ENCODE measurements around the gene POU2F2. TPM values are rescaled to one million over a fixed set of nuclear protein-coding genes. Genes with fewer than 3 reads are reported as not detected.
A peak's percentile ranks its signal among the peaks of the same experiment; 100 is the strongest.

POU2F2 gene
- polyA plus RNA-seq, 1 of the 3 experiments (the other 2 are of a cell fraction) = 0.49 TPM

DNA sequence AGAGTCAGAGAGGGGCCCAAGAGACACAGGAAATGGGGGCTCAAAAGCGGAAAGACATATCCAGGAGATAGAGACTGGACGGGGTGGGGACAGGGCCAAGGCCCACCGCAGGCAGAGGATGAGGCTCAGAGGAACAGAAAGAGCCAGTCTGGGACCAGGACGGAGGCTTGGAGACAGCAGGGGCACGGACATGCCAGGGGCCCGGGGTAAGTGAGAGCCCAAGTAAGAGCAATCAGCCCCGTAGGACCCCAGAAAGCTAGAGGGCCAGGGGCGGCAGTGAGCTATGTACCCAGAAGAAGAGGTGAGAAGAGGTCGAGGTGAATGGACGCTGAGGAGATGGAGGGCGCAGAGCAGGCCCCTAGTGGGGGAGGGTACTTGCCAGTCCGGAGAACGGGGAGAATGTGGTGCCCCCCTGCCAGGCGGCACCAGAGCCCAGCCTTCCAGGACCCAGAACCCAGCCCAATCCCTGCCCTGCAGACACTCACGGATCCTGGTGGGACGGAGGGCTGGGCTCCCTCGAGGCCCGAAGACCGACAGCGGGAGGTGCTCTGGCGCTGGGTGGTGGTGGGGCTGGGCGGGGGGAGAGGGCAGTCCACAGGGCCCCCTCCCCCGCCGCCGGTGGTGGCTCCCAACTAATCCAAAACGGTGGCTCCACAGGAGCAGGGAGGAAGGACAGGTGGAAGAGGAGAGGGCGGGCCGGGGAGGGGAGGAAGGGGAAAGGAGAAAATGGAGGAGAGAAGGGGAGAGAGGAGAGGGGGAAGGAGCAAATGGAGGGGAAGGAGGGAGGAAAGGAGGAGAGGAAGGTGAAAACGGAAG lies 63.3 kb downstream of the POU2F2 start:
- peaks cover 12% of the 10 kb centered on the region; the same call in 1 of the 2 replicates for H3K27me3 ChIP-seq (ENCODE audit: insufficient read depth)
- no peak for TF ChIP-seq RCOR1 (IDR thresholded peaks at IDR 0.05; ENCODE audit: low read length)
- TF ChIP-seq SIN3A (IDR thresholded peaks at IDR 0.05; ENCODE audit: borderline replicate concordance, low read depth, low read length) = no peak
- no peak for TF ChIP-seq NFIC (IDR thresholded peaks at IDR 0.05; ENCODE audit: borderline replicate concordance)
- no peak for TF ChIP-seq SMC3 (IDR thresholded peaks at IDR 0.05; ENCODE audit: low read depth, low read length)
- peaks cover 6% of the 10 kb centered on the region for H3F3A ChIP-seq (replicated peaks; ENCODE audit: insufficient read depth)
- H3K4me3 ChIP-seq (ENCODE audit: low read depth in 2 of 2, low read length in 1 of 2) = peak overlapping the region in 1 of 2 experiments; percentile 47; a peak in 2 of 4 replicates
- H4K20me1 ChIP-seq (ENCODE audit: insufficient read depth) = no peaks in the 10 kb centered on the region
- no peak overlapping the region for H3K4me2 ChIP-seq
- H3K4me1 ChIP-seq (ENCODE audit: control insufficient read depth in 1 of 2, insufficient read depth in 2 of 2, low read depth in 1 of 2, low read length in 1 of 2) = peaks cover 0 to 35% of the 10 kb centered on the region in 2 experiments; a peak in 2 of 4 replicates
- H2AFZ ChIP-seq (ENCODE audit: low read depth) = no peak overlapping the region
- no peaks in the 10 kb centered on the region for H3K79me2 ChIP-seq (ENCODE audit: insufficient read depth)
- WGBS (ENCODE audit: low lambda C conversion rate) = 45% methylated on average over 29 of the region's 29 CpGs
- ChIA-PET CTCF (interaction anchor here (2.2 kb wide), 1 partner anchor 34 kb away, joined by 7 read pairs; no protein-coding TSS in a partner anchor), POLR2A (no interaction called here)
- H3K9me3 ChIP-seq = no peaks in the 10 kb centered on the region
- H3K27ac ChIP-seq (ENCODE audit: low read depth in 2 of 2, low read length in 1 of 2) = peak overlapping the region in 1 of 2 experiments; percentile 85; a peak in 2 of 4 replicates
- H3K36me3 ChIP-seq (replicated peaks in 1 of 2; ENCODE audit: control insufficient read depth in 1 of 2, insufficient read depth in 2 of 2, low read length in 1 of 2) = no peaks in the 10 kb centered on the region
- H3K9ac ChIP-seq = no peak overlapping the region
- peak; percentile 67 for DNase-seq
- no peaks in the 10 kb centered on the region for H3K9me2 ChIP-seq

DNA sequence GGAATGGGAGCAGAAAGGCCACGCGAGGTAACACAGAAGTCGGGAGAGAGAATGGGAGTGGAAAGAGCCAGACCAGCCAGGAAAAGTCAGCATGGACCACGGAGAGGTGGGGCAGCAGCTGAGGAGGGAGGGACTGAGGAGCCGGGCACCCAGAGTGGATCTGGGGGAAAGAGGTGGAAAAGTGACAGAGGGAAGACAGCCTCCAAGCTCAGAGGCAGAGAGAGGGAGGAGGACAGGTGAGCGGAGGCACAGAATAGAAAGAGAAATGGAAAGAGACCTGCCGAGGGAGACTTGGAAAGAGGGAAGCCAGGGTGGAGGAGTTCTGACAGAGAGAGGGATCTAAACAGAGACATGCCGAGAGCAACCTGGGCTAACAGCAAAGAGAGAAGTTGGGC lies 63.9 kb downstream of the POU2F2 start:
- TF ChIP-seq RFX5 (IDR thresholded peaks at IDR 0.05; ENCODE audit: low read length) (no peak), YY1 (IDR thresholded peaks at IDR 0.05; ENCODE audit: low read depth) (no peak), RCOR1 (IDR thresholded peaks at IDR 0.05; ENCODE audit: low read length) (no peak), GATA2 (CRISPR knock-in tag; IDR thresholded peaks at IDR 0.05) (no peak), ELF1 (IDR thresholded peaks at IDR 0.05) (no peak)
- Histone ChIP-seq H3F3A (replicated peaks; ENCODE audit: insufficient read depth) (peaks cover 5% of the 10 kb centered on the region), H3K9me2 (no peaks in the 10 kb centered on the region), H3K9me3 (no peaks in the 10 kb centered on the region), H3K79me2 (ENCODE audit: insufficient read depth) (no peaks in the 10 kb centered on the region), H3K27me3 (ENCODE audit: insufficient read depth) (peaks cover 15% of the 10 kb centered on the region), H3K4me2 (no peak overlapping the region), H3K27ac (ENCODE audit: low read depth in 2 of 2, low read length in 1 of 2) (peak overlapping the region in 1 of 2 experiments; percentile 85; a peak in 2 of 4 replicates), H3K36me3 (replicated peaks in 1 of 2; ENCODE audit: control insufficient read depth in 1 of 2, insufficient read depth in 2 of 2, low read length in 1 of 2) (no peaks in the 10 kb centered on the region), H4K20me1 (ENCODE audit: insufficient read depth) (no peaks in the 10 kb centered on the region), H2AFZ (ENCODE audit: low read depth) (no peak overlapping the region), H3K4me1 (ENCODE audit: control insufficient read depth in 1 of 2, insufficient read depth in 2 of 2, low read depth in 1 of 2, low read length in 1 of 2) (peaks cover 0 to 35% of the 10 kb centered on the region in 2 experiments; a peak in 2 of 4 replicates), H3K9ac (no peak overlapping the region), H3K4me3 (ENCODE audit: low read depth in 2 of 2, low read length in 1 of 2) (peak overlapping the region in 1 of 2 experiments; percentile 47; a peak in 2 of 4 replicates)
- POLR2A ChIA-PET = no interaction called here
- 55% methylated on average over 8 of the region's 8 CpGs for WGBS (ENCODE audit: low lambda C conversion rate)
- CTCF ChIA-PET = interaction anchor here (0.7 to 2.2 kb wide), 3 partner anchors 18 to 64 kb away, joined by 3 to 7 read pairs (median 3); no protein-coding TSS in a partner anchor
- DNase-seq = no peak

DNA sequence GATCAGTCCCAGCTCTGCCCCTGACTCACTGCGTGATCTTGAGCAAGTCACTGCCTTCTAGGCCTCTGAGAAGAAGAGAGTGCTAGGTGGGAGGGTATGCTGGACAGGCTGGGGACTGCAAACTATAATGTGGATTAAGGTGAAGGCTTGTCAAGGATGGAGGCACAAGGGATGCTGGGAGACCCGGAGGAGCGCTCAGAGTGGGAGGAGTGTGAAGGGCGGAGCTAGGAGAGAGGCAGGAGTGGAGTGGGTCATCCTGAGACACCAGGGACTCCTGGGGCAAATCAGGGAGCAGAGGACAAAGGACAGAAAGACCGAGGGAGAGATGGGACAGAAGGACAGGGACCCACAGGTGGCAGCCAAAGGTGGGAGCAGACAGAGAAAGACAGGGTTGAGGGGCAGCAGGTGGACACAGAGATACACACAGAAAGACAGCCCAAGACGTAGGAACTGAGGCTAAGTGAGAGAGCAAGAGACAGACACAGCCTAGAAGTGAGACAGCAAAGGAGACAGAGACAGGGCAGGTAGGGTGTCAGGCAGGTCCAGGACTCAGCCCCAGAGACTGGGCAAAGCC lies 64.8 kb downstream of the POU2F2 start:
- Histone ChIP-seq H3K27me3 (ENCODE audit: insufficient read depth) (peaks cover 16% of the 10 kb centered on the region), H3K9ac (no peak overlapping the region), H3K27ac (ENCODE audit: low read depth in 2 of 2, low read length in 1 of 2) (no peak overlapping the region; a peak in 1 of 4 replicates), H3K9me2 (no peaks in the 10 kb centered on the region), H3K9me3 (no peaks in the 10 kb centered on the region), H3K4me2 (no peak overlapping the region), H3F3A (replicated peaks; ENCODE audit: insufficient read depth) (no peaks in the 10 kb centered on the region), H3K79me2 (ENCODE audit: insufficient read depth) (no peaks in the 10 kb centered on the region), H3K36me3 (replicated peaks in 1 of 2; ENCODE audit: control insufficient read depth in 1 of 2, insufficient read depth in 2 of 2, low read length in 1 of 2) (no peaks in the 10 kb centered on the region), H3K4me1 (ENCODE audit: control insufficient read depth in 1 of 2, insufficient read depth in 2 of 2, low read depth in 1 of 2, low read length in 1 of 2) (peaks cover 0 to 35% of the 10 kb centered on the region in 2 experiments; a peak in 2 of 4 replicates), H4K20me1 (ENCODE audit: insufficient read depth) (no peaks in the 10 kb centered on the region), H2AFZ (ENCODE audit: low read depth) (no peak overlapping the region), H3K4me3 (ENCODE audit: low read depth in 2 of 2, low read length in 1 of 2) (no peak overlapping the region)
- no peak for DNase-seq
- POLR2A ChIA-PET = no interaction called here
- CTCF ChIA-PET = interaction anchor here (0.8 to 2.2 kb wide), 2 partner anchors 17 to 33 kb away, joined by 3 to 7 read pairs; no protein-coding TSS in a partner anchor
- 56% methylated on average over 6 of the region's 6 CpGs for WGBS (ENCODE audit: low lambda C conversion rate)
- TF ChIP-seq RFX5 (IDR thresholded peaks at IDR 0.05; ENCODE audit: low read length) (no peak), FOXJ3 (CRISPR knock-in tag; IDR thresholded peaks at IDR 0.05) (no peak), FOXM1 (IDR thresholded peaks at IDR 0.05; ENCODE audit: low read depth) (no peak), RXRA (IDR thresholded peaks at IDR 0.05; ENCODE audit: borderline replicate concordance, low read depth) (no peak), ZBTB33 (IDR thresholded peaks at IDR 0.05; ENCODE audit: borderline replicate concordance, low read depth) (no peak), MEF2A (IDR thresholded peaks at IDR 0.05; ENCODE audit: borderline replicate concordance, low read depth) (no peak), GATA2 (CRISPR knock-in tag; IDR thresholded peaks at IDR 0.05) (no peak), RCOR1 (IDR thresholded peaks at IDR 0.05; ENCODE audit: low read length) (no peak), CTCF (IDR thresholded peaks at IDR 0.05) (no peak)
- TF ChIP-seq, protein P1, sequence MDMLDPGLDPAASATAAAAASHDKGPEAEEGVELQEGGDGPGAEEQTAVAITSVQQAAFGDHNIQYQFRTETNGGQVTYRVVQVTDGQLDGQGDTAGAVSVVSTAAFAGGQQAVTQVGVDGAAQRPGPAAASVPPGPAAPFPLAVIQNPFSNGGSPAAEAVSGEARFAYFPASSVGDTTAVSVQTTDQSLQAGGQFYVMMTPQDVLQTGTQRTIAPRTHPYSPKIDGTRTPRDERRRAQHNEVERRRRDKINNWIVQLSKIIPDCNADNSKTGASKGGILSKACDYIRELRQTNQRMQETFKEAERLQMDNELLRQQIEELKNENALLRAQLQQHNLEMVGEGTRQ (IDR thresholded peaks at IDR 0.05; ENCODE audit: borderline replicate concordance, low read depth, low read length) = no peak

Data from SK-N-SH (cell line).